ENCODE results near the gene GUCY2F.

DNA sequence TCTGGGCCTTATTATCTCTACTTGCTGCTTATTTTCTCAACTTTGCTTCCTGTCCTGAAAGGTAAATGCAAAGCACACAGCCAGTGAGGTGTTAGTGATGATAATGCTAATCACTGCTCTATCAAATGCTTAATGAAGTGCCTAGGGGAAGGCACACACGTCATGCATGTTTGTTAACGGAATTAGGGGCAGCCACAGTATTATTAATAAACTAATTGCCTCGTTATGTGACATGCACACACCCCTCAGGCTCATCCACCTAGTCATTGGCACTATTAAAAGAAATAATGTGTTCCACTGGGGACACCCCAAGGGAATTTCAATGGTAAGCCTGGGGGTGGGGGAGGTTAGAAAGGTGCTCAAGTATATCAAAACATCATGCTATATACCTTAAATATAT is 125.2 kb downstream of the GUCY2F start:
- TF ChIP-seq, protein P1, sequence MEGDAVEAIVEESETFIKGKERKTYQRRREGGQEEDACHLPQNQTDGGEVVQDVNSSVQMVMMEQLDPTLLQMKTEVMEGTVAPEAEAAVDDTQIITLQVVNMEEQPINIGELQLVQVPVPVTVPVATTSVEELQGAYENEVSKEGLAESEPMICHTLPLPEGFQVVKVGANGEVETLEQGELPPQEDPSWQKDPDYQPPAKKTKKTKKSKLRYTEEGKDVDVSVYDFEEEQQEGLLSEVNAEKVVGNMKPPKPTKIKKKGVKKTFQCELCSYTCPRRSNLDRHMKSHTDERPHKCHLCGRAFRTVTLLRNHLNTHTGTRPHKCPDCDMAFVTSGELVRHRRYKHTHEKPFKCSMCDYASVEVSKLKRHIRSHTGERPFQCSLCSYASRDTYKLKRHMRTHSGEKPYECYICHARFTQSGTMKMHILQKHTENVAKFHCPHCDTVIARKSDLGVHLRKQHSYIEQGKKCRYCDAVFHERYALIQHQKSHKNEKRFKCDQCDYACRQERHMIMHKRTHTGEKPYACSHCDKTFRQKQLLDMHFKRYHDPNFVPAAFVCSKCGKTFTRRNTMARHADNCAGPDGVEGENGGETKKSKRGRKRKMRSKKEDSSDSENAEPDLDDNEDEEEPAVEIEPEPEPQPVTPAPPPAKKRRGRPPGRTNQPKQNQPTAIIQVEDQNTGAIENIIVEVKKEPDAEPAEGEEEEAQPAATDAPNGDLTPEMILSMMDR (IDR thresholded peaks at IDR 0.05) = no peak
- no peak for TF ChIP-seq ZFX (IDR thresholded peaks at IDR 0.05; ENCODE audit: borderline replicate concordance)

Data from 22Rv1 (cell line).